Adrenal gland (tissue), 12 donors: Measurements from ENCODE around the gene PRICKLE1. TPM values are rescaled to one million over a fixed set of nuclear protein-coding genes. Genes with fewer than 3 reads are reported as not detected.

Source experiments
- DNase-seq, 7 donors: peaks; one replicate each; pipeline ENCODE4 v3.0.0-alpha.2; 2019 to 2020
- H3K27ac ChIP-seq, 5 donors: fragments of 200-600 bp; sonication (generic) in 4 of 5; 1 replicate in 3 of 5; 2 replicates in 2 of 5; pipeline versions ENCODE4 v1.5.1 to v1.8.0; 2016 to 2020; ENCODE audit warnings: mild to moderate bottlenecking in 1 of 5
- H3K27me3 ChIP-seq: fragments of 200-600 bp; 2 replicates; pipeline ENCODE4 v1.8.0; 2021
- H3K36me3 ChIP-seq, 2 donors: fragments of 200-600 bp; replicated peaks in 1 of 2; 1 replicate in 1 of 2; 2 replicates in 1 of 2; pipeline versions ENCODE4 v1.5.1 to v1.8.0; 2018 to 2022
- H3K4me1 ChIP-seq, 2 donors: fragments of 200-600 bp; replicated peaks in 1 of 2; 1 replicate in 1 of 2; 2 replicates in 1 of 2; pipeline versions ENCODE4 v1.5.1 to v1.8.0; 2018 to 2021
- H3K4me3 ChIP-seq, 4 donors: fragments of 200-600 bp; sonication (generic) in 3 of 4; one replicate each; pipeline ENCODE4 v1.5.1; 2016 to 2018
- H3K9me3 ChIP-seq, 3 donors: fragments of 200-600 bp; sonication (generic) in 1 of 3; replicated peaks in 1 of 3; 1 replicate in 2 of 3; 2 replicates in 1 of 3; pipeline versions ENCODE4 v1.5.1 to v1.8.0; 2016 to 2021
- POLR2A ChIP-seq, 2 donors: fragments of 450-650 bp; IDR thresholded peaks; one replicate each; pipeline ENCODE4 v1.6.1; 2017; ENCODE audit warnings: antibody characterized with exemption in 2 of 2, mild to moderate bottlenecking in 2 of 2, moderate library complexity in 1 of 2
- WGBS, 4 donors: extraction: QIAGEN DNeasy Blood & Tissue Kit in 2 of 4; methylation state at CpG; one replicate each; pipeline versions ENCODE4 v1.1.5 to v1.1.7; 2013 to 2017; 5-methylcytosine and 5-hydroxymethylcytosine counted together
- intact Hi-C, 2 donors: fragments of 100-400 bp; cut with DNase I; formaldehyde crosslinking; loops; one replicate each; pipeline versions ENCODE4 v1.14.1 to v1.15.0; 2022 to 2023
- polyA plus RNA-seq, 3 donors: library from polyadenylated mRNA; stranded (reverse); fragments of 200-250 nt in 2 of 3; fragments of 350-450 nt in 1 of 3; fragmentation: Illumina TruSeq in 1 of 3; extraction: RNeasy Lipid Tissue Mini Kit (QIAGEN cat#74804) in 1 of 3; gene quantifications; one replicate each; pipeline ENCODE4 v1.2.3, GENCODE V29; 2013 to 2014
- total RNA-seq, 9 donors: library from RNA; depleted of rRNA in 4 of 9; stranded (reverse); fragments of >200 nt in 4 of 9; fragments of 120-200 nt in 1 of 9; fragmentation: NEBNext Ultra II Directional in 1 of 9; extraction: Animal tissue kit (Norgen Biotek cat#: 25700) in 1 of 9; gene quantifications; one replicate each; pipeline versions ENCODE4 v1.1.0 to v1.2.4, GENCODE V29; 2013 to 2023
- TF ChIP-seq, protein P1 (sequence below), 6 experiments: fragments of 450-650 bp in 4 of 6; fragments of 200-600 bp in 2 of 6; sonication (generic) in 1 of 6; IDR thresholded peaks; 1 replicate in 5 of 6; 2 replicates in 1 of 6; pipeline versions ENCODE4 v1.5.1 to v1.8.0; 2016 to 2021; ENCODE audit warnings: antibody characterized with exemption in 6 of 6, mild to moderate bottlenecking in 2 of 6, moderate library complexity in 1 of 6
- donor health status: healthy with polysubstance abuse.
- donor health status: Bipolar disorder and iron deficiency.
- donor health status: DM: yes; HTN: yes; CAD: no.
- donor health status: DM: no; HTN: no; CAD: no.
- donor health status: DM: no; HTN: no; CAD: no.
- donor health status: DM: yes; HTN: yes; CAD: no.

Gene PRICKLE1
- total and polyA plus RNA-seq, 12 donors = 1.0 to 13.2 (median 5.1) TPM

DNA sequence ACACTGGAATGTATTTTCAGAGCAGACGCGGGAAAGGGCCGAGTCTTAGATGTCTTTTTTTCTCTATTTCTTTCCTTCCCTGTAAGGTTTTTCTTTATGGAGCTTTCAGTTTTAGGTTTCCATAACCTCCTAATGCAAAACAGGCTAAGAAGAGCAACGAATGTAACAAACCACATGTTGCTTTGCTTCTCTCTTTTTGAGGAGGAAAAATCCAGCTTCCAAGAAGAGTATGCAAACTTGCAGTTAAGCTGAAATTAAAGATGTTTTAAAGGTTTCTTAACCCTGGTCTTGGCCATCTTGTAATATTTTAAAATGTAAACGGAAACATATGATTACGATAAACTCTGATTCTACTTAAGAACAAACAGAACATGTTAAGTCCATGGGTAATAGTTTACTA is 86.9 kb downstream of the PRICKLE1 start:
- no peak for TF ChIP-seq POLR2A (IDR thresholded peaks at IDR 0.05)
- TF ChIP-seq, protein P1, sequence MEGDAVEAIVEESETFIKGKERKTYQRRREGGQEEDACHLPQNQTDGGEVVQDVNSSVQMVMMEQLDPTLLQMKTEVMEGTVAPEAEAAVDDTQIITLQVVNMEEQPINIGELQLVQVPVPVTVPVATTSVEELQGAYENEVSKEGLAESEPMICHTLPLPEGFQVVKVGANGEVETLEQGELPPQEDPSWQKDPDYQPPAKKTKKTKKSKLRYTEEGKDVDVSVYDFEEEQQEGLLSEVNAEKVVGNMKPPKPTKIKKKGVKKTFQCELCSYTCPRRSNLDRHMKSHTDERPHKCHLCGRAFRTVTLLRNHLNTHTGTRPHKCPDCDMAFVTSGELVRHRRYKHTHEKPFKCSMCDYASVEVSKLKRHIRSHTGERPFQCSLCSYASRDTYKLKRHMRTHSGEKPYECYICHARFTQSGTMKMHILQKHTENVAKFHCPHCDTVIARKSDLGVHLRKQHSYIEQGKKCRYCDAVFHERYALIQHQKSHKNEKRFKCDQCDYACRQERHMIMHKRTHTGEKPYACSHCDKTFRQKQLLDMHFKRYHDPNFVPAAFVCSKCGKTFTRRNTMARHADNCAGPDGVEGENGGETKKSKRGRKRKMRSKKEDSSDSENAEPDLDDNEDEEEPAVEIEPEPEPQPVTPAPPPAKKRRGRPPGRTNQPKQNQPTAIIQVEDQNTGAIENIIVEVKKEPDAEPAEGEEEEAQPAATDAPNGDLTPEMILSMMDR (IDR thresholded peaks at IDR 0.05) = no peak
- no peak overlapping the region for H3K27ac ChIP-seq
- H3K4me3 ChIP-seq = no peak overlapping the region
- intact Hi-C loops = no loop called here
- H3K9me3 ChIP-seq = no peaks in the 10 kb centered on the region
- no peaks in the 10 kb centered on the region for H3K4me1 ChIP-seq
- no peaks in the 10 kb centered on the region for H3K36me3 ChIP-seq
- no peaks in the 10 kb centered on the region for H3K27me3 ChIP-seq
- no peak for DNase-seq
- 70 to 82% (median 79%) methylated on average over 6 of the region's 6 CpGs for WGBS, 4 donors

DNA sequence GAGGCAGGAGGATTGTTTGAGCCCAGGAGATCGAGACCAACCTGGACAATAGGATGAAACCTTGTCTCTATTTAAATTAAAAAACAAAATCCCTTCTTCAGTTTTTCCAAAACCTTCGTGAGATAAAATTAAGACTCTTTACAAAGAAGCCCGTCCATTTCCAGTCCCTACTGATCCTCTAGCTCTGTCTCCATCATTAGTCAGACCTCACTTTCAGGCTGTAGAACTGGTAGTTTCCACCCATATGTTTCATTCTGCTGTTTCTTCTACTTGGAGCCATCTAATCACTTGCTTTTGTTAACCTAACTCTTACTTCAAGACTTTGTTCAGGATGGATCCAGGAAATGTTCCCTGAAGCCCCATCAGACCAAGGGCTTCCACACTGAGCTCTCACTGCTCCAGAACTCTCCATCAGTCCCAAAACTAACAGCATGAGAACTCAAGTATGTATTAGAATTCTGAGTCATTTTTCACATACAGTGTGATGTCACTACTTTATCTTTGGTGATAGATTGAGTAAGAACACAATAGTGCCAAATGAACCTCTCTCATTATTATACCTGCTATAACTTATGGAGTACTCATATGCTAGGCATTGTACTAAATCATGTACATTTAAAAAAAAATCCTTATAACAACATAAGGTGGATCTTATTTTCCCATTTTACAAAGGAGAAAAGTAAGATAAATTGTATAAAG is 90.8 kb downstream of the PRICKLE1 start:
- Histone ChIP-seq H3K4me3 (no peak overlapping the region), H3K27ac (no peak overlapping the region), H3K27me3 (no peaks in the 10 kb centered on the region), H3K4me1 (no peaks in the 10 kb centered on the region), H3K9me3 (no peaks in the 10 kb centered on the region), H3K36me3 (no peaks in the 10 kb centered on the region)
- TF ChIP-seq, protein P1 (IDR thresholded peaks at IDR 0.05) = no peak
- no peak for TF ChIP-seq POLR2A (IDR thresholded peaks at IDR 0.05)
- WGBS, 4 donors = 73 to 88% (median 80%) methylated on average over 3 of the region's 3 CpGs
- intact Hi-C loops = no loop called here
- DNase-seq = no peak

DNA sequence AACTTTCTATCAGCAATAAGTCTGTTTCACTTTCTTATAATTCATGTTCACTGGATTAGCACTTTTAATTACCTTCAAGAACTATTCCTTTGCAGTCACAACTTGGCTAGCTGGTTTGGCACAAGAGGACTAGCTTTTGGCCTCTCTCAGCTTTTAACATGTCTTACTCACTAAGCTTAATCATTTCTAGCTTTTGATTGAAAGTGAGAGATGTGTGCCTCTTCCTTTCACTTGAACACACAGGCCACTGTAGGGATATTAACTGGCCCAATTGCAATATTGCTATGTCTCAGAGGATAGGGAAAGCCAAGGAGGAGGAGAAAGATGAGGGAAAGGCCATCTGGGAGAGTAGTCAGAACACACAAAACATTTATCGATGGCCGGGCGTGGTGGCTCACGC is 92.7 kb downstream of the PRICKLE1 start:
- no peaks in the 10 kb centered on the region for H3K27me3 ChIP-seq
- no peaks in the 10 kb centered on the region for H3K4me1 ChIP-seq
- H3K4me3 ChIP-seq = no peak overlapping the region
- 82 to 95% (median 91%) methylated on average over 4 of the region's 4 CpGs for WGBS, 4 donors
- intact Hi-C loops = no loop called here
- no peaks in the 10 kb centered on the region for H3K36me3 ChIP-seq
- TF ChIP-seq, protein P1 (IDR thresholded peaks at IDR 0.05) = no peak
- TF ChIP-seq POLR2A (IDR thresholded peaks at IDR 0.05) = no peak
- no peaks in the 10 kb centered on the region for H3K9me3 ChIP-seq
- DNase-seq = no peak
- no peak overlapping the region for H3K27ac ChIP-seq

DNA sequence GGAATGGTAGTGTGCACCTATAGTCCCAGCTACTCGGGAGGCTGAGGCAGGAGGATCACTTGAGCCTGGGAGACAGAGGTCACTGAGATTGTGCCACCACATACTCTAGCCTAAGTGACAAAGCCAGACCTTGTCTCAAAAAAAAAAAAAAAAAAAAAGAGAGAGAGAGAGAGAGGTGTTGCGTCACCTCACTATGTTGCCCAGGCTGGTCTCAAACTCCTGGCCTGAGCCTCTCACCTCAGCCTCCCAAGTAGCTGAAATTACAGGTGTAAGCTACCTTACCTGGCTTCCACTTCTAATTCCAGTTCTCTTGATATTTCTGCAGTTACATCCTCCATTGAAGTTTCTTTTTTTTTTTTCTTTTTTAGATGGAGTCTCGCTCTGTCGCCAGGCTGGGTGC is 94.3 kb downstream of the PRICKLE1 start:
- no peak for DNase-seq
- TF ChIP-seq, protein P1 (IDR thresholded peaks at IDR 0.05) = no peak
- TF ChIP-seq POLR2A (IDR thresholded peaks at IDR 0.05) = no peak
- no peaks in the 10 kb centered on the region for H3K36me3 ChIP-seq
- intact Hi-C loops = no loop called here
- no peak overlapping the region for H3K4me3 ChIP-seq
- no peak overlapping the region for H3K27ac ChIP-seq
- 77 to 90% (median 88%) methylated on average over 4 of the region's 4 CpGs for WGBS, 4 donors
- H3K27me3 ChIP-seq = no peaks in the 10 kb centered on the region
- no peaks in the 10 kb centered on the region for H3K9me3 ChIP-seq
- no peaks in the 10 kb centered on the region for H3K4me1 ChIP-seq
